GM12878 (cell line): Measurements from ENCODE around the gene NFE2L3. TPM values are rescaled to one million over a fixed set of nuclear protein-coding genes. Genes with fewer than 3 reads are reported as not detected.

Source experiments
- BMI1 ChIP-seq: fragments of 450-650 bp; IDR thresholded peaks from 2 replicates; pipeline ENCODE4 v1.6.1; 2016; ENCODE audit warnings: mild to moderate bottlenecking, moderate library complexity, borderline replicate concordance
- CBX3 ChIP-seq: fragments of 200-600 bp; sonication (generic); IDR thresholded peaks from 2 replicates; pipeline ENCODE4 v1.6.1; 2016; ENCODE audit warnings: low read depth, borderline replicate concordance
- CREB1 ChIP-seq: IDR thresholded peaks from 2 replicates; pipeline ENCODE4 v1.6.1; 2012; ENCODE audit warnings: low read depth, mild to moderate bottlenecking, inconsistent platforms
- FOXM1 ChIP-seq: IDR thresholded peaks from 2 replicates; pipeline ENCODE4 v1.6.1; 2012; ENCODE audit warnings: low read depth, mild to moderate bottlenecking, inconsistent platforms, low read length, moderate library complexity
- MEF2A ChIP-seq: IDR thresholded peaks from 2 replicates; pipeline ENCODE4 v1.6.1; 2011; ENCODE audit warnings: low read depth, mild to moderate bottlenecking, low read length, moderate library complexity; ENCODE audit not compliant: insufficient read depth
- POLR2AphosphoS5 ChIP-seq: IDR thresholded peaks from 2 replicates; pipeline ENCODE4 v1.6.1; 2011; ENCODE audit warnings: mild to moderate bottlenecking, low read length, inconsistent platforms
- polyA plus RNA-seq, 11 experiments: library from polyadenylated mRNA; depleted of rRNA in 4 of 11; unstranded in 6 of 11; stranded (reverse) in 5 of 11; fragments of >200 nt; fragmentation: Nextera tagmentation in 4 of 11; fragmentation: Illumina TruSeq in 1 of 11; extraction: Ambion mirVana in 4 of 11; extraction: Trizol in 1 of 11; gene quantifications; 1 replicate in 1 of 11; 2 replicates in 10 of 11; pipeline versions ENCODE4 v1.2.1 to v1.2.3, GENCODE V29; 2011 to 2016; ENCODE audit warnings: inconsistent platforms in 2 of 11, missing spikeins in 2 of 11, low read depth in 1 of 11
- total RNA-seq, 4 experiments: library from RNA; depleted of rRNA in 3 of 4; stranded (reverse); fragments of >200 nt in 3 of 4; fragmentation: Illumina TruSeq in 1 of 4; extraction: Trizol in 1 of 4; gene quantifications; 2 replicates each; pipeline versions ENCODE4 v1.2.1 to v1.2.3, GENCODE V29; 2013 to 2021
- TF ChIP-seq, protein P1 (sequence below): IDR thresholded peaks from 2 replicates; pipeline ENCODE4 v1.6.1; 2011; ENCODE audit warnings: mild to moderate bottlenecking, low read depth, low read length, moderate library complexity; ENCODE audit not compliant: insufficient replicate concordance
- TF ChIP-seq, protein P2 (sequence below): fragments of 450-650 bp; IDR thresholded peaks from 2 replicates; pipeline ENCODE4 v1.6.1; 2016; ENCODE audit warnings: mild to moderate bottlenecking
- TF ChIP-seq, protein P3 (sequence below): fragments of 450-650 bp; IDR thresholded peaks from 2 replicates; pipeline ENCODE4 v1.6.1; 2017; ENCODE audit warnings: mild to moderate bottlenecking, moderate library complexity
- TF ChIP-seq, protein P4 (sequence below): fragments of 150-350 bp; IDR thresholded peaks from 2 replicates; pipeline ENCODE4 v1.6.1; 2016; ENCODE audit warnings: low read depth, low read length

Gene NFE2L3
- total and polyA plus RNA-seq, 10 of the 15 experiments (the other 5 are each of a cell fraction or from before 2014, with no cell fraction given): 4.4 to 34.9 (median 13.0) TPM

DNA sequence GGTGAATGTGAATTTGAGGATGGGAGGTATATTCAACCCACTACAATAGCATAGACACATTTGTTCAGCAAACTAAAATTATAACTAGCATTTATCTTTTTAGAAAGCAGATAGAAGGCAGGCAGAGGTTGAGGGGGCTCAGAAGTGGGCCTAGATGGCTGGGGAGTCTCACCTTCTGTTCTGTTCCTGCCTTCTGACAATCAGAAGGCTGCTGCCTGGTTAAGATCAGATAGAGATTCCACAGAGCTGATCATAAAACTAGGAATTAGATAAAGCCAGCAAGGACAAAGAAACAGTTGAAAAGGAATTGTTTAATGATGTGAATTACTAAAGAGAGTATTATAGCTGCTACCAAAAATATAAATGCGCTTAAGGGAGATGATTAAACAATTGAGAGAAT lies 11.6 kb upstream of the NFE2L3 start (continued):
- TF ChIP-seq BMI1 (no peak), CBX3 (no peak), POLR2AphosphoS5 (no peak), CREB1 (no peak), FOXM1 (no peak), MEF2A (no peak)
- TF ChIP-seq, protein P1, sequence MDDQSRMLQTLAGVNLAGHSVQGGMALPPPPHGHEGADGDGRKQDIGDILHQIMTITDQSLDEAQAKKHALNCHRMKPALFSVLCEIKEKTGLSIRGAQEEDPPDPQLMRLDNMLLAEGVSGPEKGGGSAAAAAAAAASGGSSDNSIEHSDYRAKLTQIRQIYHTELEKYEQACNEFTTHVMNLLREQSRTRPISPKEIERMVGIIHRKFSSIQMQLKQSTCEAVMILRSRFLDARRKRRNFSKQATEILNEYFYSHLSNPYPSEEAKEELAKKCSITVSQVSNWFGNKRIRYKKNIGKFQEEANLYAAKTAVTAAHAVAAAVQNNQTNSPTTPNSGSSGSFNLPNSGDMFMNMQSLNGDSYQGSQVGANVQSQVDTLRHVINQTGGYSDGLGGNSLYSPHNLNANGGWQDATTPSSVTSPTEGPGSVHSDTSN: no peak
- TF ChIP-seq, protein P2, sequence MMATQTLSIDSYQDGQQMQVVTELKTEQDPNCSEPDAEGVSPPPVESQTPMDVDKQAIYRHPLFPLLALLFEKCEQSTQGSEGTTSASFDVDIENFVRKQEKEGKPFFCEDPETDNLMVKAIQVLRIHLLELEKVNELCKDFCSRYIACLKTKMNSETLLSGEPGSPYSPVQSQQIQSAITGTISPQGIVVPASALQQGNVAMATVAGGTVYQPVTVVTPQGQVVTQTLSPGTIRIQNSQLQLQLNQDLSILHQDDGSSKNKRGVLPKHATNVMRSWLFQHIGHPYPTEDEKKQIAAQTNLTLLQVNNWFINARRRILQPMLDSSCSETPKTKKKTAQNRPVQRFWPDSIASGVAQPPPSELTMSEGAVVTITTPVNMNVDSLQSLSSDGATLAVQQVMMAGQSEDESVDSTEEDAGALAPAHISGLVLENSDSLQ: no peak
- TF ChIP-seq, protein P3, sequence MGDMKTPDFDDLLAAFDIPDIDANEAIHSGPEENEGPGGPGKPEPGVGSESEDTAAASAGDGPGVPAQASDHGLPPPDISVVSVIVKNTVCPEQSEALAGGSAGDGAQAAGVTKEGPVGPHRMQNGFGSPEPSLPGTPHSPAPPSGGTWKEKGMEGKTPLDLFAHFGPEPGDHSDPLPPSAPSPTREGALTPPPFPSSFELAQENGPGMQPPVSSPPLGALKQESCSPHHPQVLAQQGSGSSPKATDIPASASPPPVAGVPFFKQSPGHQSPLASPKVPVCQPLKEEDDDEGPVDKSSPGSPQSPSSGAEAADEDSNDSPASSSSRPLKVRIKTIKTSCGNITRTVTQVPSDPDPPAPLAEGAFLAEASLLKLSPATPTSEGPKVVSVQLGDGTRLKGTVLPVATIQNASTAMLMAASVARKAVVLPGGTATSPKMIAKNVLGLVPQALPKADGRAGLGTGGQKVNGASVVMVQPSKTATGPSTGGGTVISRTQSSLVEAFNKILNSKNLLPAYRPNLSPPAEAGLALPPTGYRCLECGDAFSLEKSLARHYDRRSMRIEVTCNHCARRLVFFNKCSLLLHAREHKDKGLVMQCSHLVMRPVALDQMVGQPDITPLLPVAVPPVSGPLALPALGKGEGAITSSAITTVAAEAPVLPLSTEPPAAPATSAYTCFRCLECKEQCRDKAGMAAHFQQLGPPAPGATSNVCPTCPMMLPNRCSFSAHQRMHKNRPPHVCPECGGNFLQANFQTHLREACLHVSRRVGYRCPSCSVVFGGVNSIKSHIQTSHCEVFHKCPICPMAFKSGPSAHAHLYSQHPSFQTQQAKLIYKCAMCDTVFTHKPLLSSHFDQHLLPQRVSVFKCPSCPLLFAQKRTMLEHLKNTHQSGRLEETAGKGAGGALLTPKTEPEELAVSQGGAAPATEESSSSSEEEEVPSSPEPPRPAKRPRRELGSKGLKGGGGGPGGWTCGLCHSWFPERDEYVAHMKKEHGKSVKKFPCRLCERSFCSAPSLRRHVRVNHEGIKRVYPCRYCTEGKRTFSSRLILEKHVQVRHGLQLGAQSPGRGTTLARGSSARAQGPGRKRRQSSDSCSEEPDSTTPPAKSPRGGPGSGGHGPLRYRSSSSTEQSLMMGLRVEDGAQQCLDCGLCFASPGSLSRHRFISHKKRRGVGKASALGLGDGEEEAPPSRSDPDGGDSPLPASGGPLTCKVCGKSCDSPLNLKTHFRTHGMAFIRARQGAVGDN: no peak
- TF ChIP-seq, protein P4, sequence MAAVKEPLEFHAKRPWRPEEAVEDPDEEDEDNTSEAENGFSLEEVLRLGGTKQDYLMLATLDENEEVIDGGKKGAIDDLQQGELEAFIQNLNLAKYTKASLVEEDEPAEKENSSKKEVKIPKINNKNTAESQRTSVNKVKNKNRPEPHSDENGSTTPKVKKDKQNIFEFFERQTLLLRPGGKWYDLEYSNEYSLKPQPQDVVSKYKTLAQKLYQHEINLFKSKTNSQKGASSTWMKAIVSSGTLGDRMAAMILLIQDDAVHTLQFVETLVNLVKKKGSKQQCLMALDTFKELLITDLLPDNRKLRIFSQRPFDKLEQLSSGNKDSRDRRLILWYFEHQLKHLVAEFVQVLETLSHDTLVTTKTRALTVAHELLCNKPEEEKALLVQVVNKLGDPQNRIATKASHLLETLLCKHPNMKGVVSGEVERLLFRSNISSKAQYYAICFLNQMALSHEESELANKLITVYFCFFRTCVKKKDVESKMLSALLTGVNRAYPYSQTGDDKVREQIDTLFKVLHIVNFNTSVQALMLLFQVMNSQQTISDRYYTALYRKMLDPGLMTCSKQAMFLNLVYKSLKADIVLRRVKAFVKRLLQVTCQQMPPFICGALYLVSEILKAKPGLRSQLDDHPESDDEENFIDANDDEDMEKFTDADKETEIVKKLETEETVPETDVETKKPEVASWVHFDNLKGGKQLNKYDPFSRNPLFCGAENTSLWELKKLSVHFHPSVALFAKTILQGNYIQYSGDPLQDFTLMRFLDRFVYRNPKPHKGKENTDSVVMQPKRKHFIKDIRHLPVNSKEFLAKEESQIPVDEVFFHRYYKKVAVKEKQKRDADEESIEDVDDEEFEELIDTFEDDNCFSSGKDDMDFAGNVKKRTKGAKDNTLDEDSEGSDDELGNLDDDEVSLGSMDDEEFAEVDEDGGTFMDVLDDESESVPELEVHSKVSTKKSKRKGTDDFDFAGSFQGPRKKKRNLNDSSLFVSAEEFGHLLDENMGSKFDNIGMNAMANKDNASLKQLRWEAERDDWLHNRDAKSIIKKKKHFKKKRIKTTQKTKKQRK: no peak
